Measurements from ENCODE around the gene KLHL7.
"Not testable (repeated sequence)": the region's sequence is repeated elsewhere in the genome, so short reads cannot be mapped to it uniquely, and the experiment has no call there.

Gene KLHL7

DNA sequence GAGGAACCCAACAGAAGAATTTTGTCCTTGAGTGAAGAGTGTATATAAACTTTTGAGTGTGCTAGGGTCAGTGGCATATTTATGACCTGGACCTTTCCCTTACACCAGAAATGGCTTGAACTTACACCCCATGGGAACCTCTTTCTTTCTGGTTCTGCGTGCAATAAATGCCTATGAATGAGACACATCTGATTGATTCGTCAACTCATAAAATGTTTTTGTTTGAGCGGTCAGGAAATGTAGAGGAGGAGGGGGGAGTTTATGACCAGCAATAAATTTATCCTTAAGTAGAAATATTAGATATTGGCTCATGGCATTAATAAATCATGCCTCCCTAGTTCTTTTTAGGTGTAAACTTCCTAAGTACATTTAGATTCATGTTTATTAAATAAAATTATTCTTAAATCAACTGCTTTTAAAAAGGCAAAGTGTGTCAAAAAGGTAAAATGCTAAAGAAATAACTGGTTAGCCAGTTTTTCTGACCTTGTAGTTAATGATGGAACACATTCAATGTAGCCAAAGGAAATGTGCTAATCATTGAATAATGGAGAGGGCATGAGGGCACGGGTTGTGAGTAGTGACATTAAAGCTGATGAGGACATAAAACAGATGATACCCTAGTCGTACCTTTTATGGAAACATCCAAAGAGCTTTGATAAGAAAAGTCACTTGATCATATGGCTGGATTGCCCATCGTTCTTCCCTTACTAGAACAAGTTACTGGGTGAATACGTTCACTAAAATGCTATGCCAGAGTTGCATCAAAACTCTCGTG, 62.7 kb downstream of the KLHL7 start:
- no peak for DNase-seq (ENCODE audit: extremely low read depth in 1 of 2, low read depth in 1 of 2)

GRCh38 chr7:23175938-23176337, 70.4 kb downstream of the KLHL7 start:
- no peak for DNase-seq (ENCODE audit: extremely low read depth in 1 of 2, low read depth in 1 of 2)

- DNase-seq (ENCODE audit: extremely low read depth in 1 of 2, low read depth in 1 of 2), result peak; percentile 90 to 91
These were observed 76.3 kb downstream of the KLHL7 start, which contains the start of gene NUP42 for GRCh38 chr7:23181684-23182553. TSS of gene NUP42 (plus strand) at chr7:23182048. CDS start at chr7:23182086, 38 bp downstream.

GRCh38 chr7:23183279-23184012, 77.9 kb downstream of the KLHL7 start:
- DNase-seq (ENCODE audit: extremely low read depth in 1 of 2, low read depth in 1 of 2), result no peak

DNA sequence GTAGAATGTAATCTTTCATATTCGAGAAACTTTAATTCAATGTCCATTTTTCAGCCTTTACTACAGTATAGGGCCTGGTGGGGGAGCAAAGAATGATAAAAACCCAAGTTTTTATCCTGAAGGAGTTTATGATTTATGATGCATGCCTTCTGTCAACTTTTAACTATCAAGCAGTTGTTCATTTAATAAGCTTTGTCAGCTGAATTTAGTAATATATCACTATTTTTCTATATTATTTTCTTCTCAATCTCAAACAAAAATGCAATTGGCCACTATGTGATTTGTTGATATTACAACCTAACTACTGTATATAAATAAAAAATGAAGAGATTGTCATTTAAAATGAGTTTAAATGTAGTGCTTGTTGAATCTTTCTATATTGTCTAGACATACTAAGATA, 78.7 kb downstream of the KLHL7 start:
- no peak for DNase-seq (ENCODE audit: extremely low read depth in 1 of 2, low read depth in 1 of 2)

DNA sequence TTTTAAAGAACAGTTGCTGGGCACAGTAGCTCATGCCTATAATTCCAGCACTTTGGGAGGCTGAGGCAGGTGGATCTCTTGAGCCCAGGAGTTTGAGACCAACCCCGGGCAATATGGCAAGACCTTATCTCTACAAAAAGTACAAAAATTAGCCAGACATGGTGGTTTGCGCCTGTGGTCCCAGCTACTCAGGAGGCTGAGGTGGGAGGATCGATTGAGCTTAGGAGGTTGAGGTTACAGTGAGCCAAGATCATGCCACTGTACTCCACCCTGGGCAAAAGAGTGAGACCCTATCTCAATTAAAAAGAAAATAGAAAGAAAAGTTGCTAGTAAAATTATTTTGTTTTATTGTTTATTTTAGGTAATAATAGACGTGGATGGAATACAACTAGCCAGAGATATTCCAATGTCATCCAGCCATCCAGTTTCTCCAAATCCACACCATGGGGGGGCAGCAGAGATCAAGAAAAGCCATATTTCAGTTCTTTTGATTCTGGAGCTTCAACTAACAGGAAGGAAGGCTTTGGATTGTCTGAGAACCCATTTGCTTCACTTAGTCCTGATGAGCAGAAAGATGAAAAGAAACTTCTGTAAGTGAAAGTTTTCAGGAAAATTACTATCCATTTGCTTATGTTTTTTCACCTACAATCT, 79.2 kb downstream of the KLHL7 start:
- DNase-seq (ENCODE audit: extremely low read depth in 1 of 2, low read depth in 1 of 2), result no peak

- DNase-seq (ENCODE audit: extremely low read depth in 1 of 2, low read depth in 1 of 2), result no peak
These were observed 80.4 kb downstream of the KLHL7 start for GRCh38 chr7:23185980-23186379.

DNA sequence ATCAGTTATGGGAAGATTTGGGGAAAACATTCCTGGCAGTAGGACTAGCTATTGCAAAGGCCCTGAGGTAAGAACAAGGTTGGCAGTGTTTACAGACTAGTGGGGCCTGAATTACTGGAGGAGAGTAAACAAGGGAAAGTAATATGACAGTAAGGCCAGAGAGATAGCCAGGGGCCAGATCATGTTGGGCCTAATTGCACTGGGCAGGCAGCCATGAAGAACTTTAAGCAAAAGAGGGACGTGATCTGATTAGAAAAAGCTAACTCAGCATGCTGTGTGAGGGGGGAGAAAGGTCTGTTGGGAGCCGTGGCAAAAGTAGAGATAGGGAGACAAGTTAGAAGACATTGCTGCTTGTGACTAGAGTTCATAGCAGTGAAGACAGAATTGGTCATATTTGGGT, 85.4 kb downstream of the KLHL7 start:
- DNase-seq (ENCODE audit: extremely low read depth in 1 of 2, low read depth in 1 of 2), result no peak

- not testable (repeated sequence) for DNase-seq (ENCODE audit: extremely low read depth in 1 of 2, low read depth in 1 of 2)
These were observed 88.2 kb downstream of the KLHL7 start for GRCh38 chr7:23193650-23194227.

DNA sequence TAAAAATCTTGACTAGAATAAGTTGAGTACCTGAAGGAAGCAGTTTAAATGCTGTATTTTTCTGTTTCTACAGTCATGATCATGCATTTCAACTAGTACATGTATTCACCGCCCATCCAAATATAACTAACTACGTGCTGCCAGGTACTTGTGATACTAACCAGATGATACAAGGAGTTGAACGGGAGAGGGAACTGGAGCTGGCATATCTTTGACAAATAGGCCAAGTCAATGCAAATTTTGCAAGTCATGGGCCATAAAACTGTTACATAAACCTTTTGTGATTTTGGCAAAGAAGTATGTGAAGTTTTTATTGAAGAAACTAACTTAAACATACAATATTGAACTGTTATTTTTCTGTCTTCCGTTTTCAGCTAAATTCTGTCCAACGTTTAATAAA, 90.7 kb downstream of the KLHL7 start:
- no peak for DNase-seq (ENCODE audit: extremely low read depth in 1 of 2, low read depth in 1 of 2)

GRCh38 chr7:23197745-23198144, 92.2 kb downstream of the KLHL7 start:
- not testable (repeated sequence) for DNase-seq (ENCODE audit: extremely low read depth in 1 of 2, low read depth in 1 of 2)

DNA sequence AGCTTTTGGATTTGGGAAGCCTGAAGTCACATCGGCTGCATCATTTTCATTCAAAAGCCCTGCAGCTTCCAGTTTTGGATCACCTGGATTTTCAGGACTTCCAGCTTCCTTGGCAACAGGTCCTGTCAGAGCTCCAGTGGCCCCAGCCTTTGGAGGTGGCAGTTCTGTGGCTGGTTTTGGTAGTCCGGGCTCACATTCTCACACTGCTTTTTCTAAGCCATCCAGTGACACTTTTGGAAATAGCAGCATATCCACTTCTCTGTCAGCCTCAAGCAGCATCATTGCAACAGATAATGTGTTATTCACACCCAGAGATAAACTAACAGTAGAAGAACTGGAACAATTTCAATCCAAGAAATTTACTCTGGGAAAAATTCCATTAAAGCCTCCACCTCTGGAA, 94.7 kb downstream of the KLHL7 start:
- no peak for DNase-seq (ENCODE audit: extremely low read depth in 1 of 2, low read depth in 1 of 2)

GRCh38 chr7:23204241-23204640, 98.7 kb downstream of the KLHL7 start:
- DNase-seq (ENCODE audit: extremely low read depth in 1 of 2, low read depth in 1 of 2), result no peak

DNA sequence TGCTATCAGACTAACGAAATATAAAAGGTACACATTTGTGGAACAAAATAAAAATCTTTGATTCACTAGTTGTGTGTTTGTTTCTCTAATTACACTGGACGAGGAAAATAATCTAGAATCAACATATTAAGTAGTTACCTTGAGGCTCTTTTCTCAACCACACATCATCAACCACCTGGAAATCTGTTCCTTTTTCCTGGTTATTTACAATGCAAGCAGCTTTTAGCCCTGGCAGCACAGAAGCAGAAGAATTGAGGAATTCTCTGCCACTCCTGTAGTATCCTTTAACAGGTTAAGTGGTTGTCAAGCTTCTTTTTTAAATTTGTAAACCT, 100.0 kb downstream of the KLHL7 start:
- DNase-seq (ENCODE audit: extremely low read depth in 1 of 2, low read depth in 1 of 2), result no peak

DNA sequence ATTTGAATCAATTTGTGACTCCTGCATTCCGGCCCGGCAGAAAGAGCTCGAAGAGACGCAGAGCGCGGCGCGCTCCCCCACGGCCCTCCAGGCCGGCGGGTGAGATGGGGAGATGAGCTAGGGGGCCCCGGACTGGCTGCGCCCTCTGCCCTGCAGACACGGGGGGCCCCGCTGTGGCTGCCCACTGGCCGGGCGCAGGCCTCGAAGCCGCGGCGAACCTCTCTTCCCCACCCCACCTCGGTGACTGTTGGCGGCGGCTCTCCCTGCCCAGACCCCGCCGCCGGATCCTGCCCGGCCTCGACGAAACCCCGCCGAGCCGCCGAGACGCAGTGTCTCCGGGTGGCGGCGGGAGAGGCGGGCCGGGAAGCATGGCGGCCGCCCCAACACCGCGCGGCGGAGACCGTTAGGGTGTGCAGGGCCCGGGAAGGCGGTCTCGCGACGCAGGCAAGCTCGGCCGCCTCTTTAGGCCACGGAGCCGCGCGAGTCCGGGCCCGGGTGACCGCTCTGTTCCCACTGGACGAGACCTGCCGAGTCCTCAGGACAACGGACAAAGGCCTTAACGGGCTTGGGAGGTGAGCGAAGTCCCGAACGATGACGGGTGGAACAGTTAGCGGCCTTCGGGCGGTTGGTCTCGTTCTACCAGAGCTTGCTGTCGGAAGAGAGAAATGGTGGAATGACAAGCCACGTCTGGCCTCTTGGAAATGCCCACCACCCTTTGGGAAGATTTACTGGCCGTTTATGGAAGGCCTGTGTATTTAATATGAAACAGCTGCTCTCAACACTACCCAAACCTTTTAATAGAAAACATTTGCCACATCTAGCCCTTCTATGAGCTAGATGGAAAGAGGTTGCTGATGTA, 100.6 kb downstream of the KLHL7 start:
- no peak for DNase-seq (ENCODE audit: extremely low read depth in 1 of 2, low read depth in 1 of 2)

- no peak for DNase-seq (ENCODE audit: extremely low read depth in 1 of 2, low read depth in 1 of 2)
These were observed 101.4 kb downstream of the KLHL7 start for GRCh38 chr7:23207021-23207420.

DNA sequence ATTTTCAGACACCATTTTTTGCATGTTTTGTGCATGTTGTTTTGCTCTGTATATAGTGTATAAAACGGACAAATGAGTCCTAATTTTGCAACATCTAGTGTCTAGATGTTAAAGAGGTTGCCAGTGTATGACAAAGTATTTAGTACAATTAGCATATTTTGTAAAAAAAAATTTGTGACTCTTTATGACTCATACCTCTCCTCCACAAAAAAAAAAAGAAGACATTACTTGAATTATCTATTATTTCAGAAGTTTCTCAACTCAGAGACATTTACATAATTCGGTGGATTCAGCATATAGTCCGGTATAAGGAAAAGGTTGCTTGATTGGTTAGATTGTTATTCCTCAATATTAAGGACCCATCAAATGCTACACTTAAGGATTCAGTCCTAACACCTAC, 102.3 kb downstream of the KLHL7 start:
- DNase-seq (ENCODE audit: extremely low read depth in 1 of 2, low read depth in 1 of 2), result no peak

DNA sequence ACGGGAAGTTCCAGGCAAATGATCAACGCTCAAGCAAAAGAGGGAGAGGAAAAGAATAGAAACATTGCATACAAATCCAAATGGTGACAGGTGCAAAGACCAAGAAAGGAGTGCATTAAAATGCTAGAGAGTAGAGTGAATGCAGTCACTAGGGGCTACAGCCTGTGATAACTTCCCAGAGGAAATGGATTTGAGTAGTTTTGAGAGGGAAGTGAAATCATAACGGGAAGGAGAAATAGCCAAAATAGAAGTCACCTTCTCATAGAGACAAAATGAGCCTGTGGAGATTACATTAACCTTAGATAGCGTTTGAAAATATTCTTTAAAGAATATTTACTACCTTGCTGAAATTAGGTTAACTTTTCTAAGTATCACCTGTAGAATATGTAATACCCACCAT, 102.7 kb downstream of the KLHL7 start:
- DNase-seq (ENCODE audit: extremely low read depth in 1 of 2, low read depth in 1 of 2), result no peak

GRCh38 chr7:23210506-23210905, 104.9 kb downstream of the KLHL7 start:
- no peak for DNase-seq (ENCODE audit: extremely low read depth in 1 of 2, low read depth in 1 of 2)

- no peak for DNase-seq (ENCODE audit: extremely low read depth in 1 of 2, low read depth in 1 of 2)
These were observed 106.0 kb downstream of the KLHL7 start for GRCh38 chr7:23211589-23211988.
